Measurements from ENCODE around the gene TRAF4. TPM values are rescaled to one million over a fixed set of nuclear protein-coding genes. Genes with fewer than 3 reads are reported as not detected.

Gene TRAF4
- total RNA-seq, 1 donor from 2014 or later = 26.5 TPM

- Histone ChIP-seq H3K27me3 (no peaks in the 10 kb centered on the region), H3K4me1 (peaks cover 35% of the 10 kb centered on the region), H3K4me3 (no peak overlapping the region), H3K27ac (peak overlapping the region; percentile 47), H3K36me3 (peaks cover 0 to 16% of the 10 kb centered on the region in 2 donors), H3K9me3 (no peaks in the 10 kb centered on the region)
- no peak for DNase-seq (ENCODE audit: extremely low spot score in 2 of 2)
- TF ChIP-seq POLR2A (IDR thresholded peaks at IDR 0.05) (no peak), CTCF (IDR thresholded peaks at IDR 0.05) (peak; percentile 96 to 99 (median 99)), POLR2AphosphoS5 (IDR thresholded peaks at IDR 0.05; ENCODE audit: insufficient read depth in 1 of 2, low read depth in 1 of 2) (peak; percentile 40 to 85)
- intact Hi-C loops (cut with DNase I) = no loop called here
These were observed 6.6 kb downstream of the TRAF4 start for GRCh38 chr17:28750178-28751047.

GRCh38 chr17:28751600-28752366 is 8.0 kb downstream of the TRAF4 start:
- intact Hi-C loops (cut with DNase I) = no loop called here
- no peaks in the 10 kb centered on the region for H3K27me3 ChIP-seq

DNA sequence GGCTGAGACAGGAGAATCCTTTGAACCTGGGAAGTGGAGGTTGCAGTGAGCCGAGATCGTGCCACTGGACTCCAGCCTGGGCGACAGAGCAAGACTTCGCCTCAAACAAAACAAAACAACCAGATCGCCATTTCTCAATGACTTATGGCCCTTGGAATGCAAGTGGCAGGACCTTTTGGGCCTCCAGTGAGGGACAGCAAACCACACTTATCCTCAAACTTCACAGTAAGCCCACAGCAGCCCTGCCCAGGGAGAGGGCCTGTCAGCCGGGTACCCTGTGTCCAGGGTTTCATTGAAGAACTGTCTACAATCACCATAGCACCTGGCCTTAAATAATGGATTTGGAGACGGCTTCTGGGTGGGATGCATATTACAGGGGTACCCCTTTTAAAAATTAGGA is 11.7 kb downstream of the TRAF4 start:
- no peak for DNase-seq (ENCODE audit: extremely low spot score in 2 of 2)
- TF ChIP-seq CTCF (IDR thresholded peaks at IDR 0.05) (no peak), POLR2A (IDR thresholded peaks at IDR 0.05) (no peak), POLR2AphosphoS5 (IDR thresholded peaks at IDR 0.05; ENCODE audit: insufficient read depth in 1 of 2, low read depth in 1 of 2) (no peak)
- Histone ChIP-seq H3K4me3 (no peak overlapping the region), H3K36me3 (peaks cover 0 to 17% of the 10 kb centered on the region in 2 donors), H3K9me3 (no peaks in the 10 kb centered on the region), H3K27me3 (no peaks in the 10 kb centered on the region), H3K27ac (no peak overlapping the region), H3K4me1 (no peaks in the 10 kb centered on the region)
- intact Hi-C loops (cut with DNase I) = no loop called here

More at GRCh38 chr17:28751600-28752366, 8.0 kb downstream of the TRAF4 start:
- Histone ChIP-seq H3K4me3 (no peak overlapping the region), H3K27ac (no peak overlapping the region), H3K4me1 (peaks cover 21% of the 10 kb centered on the region), H3K9me3 (no peaks in the 10 kb centered on the region), H3K36me3 (peaks cover 0 to 16% of the 10 kb centered on the region in 2 donors)
- no peak for DNase-seq (ENCODE audit: extremely low spot score in 2 of 2)
- TF ChIP-seq POLR2AphosphoS5 (IDR thresholded peaks at IDR 0.05; ENCODE audit: insufficient read depth in 1 of 2, low read depth in 1 of 2) = no peak
- no peak for TF ChIP-seq CTCF (IDR thresholded peaks at IDR 0.05)
- no peak for TF ChIP-seq POLR2A (IDR thresholded peaks at IDR 0.05)

GRCh38 chr17:28756049-28756804 is 12.4 kb downstream of the TRAF4 start:
- intact Hi-C loops (cut with DNase I) = no loop called here
- Histone ChIP-seq H3K9me3 (no peaks in the 10 kb centered on the region), H3K4me1 (no peaks in the 10 kb centered on the region), H3K36me3 (peaks cover 0 to 20% of the 10 kb centered on the region in 2 donors), H3K27me3 (no peaks in the 10 kb centered on the region), H3K4me3 (no peak overlapping the region), H3K27ac (no peak overlapping the region)
- DNase-seq (ENCODE audit: extremely low spot score in 2 of 2) = no peak
- no peak for TF ChIP-seq CTCF (IDR thresholded peaks at IDR 0.05)
- peak in 1 of 2 donors; percentile 13 for TF ChIP-seq POLR2AphosphoS5 (IDR thresholded peaks at IDR 0.05; ENCODE audit: insufficient read depth in 1 of 2, low read depth in 1 of 2)
